ENCODE data around the gene DNAI2.

GRCh38 chr17:74289688-74290087, 15.7 kb downstream of the DNAI2 start:
- TF ChIP-seq CTCF (IDR thresholded peaks at IDR 0.05), result no peak
- TF ChIP-seq POLR2A (IDR thresholded peaks at IDR 0.05), result no peak
